GM12878 (cell line): Measurements from ENCODE around the gene PLA2G5. TPM values are rescaled to one million over a fixed set of nuclear protein-coding genes. Genes with fewer than 3 reads are reported as not detected.

Experiments
- ATAC-seq: fragments of 200-7000 bp; cut with Tn5 transposase; 3 replicates; pipeline ENCODE4 v1.9.1; 2020; ENCODE audit warnings: mild to moderate bottlenecking, moderate library complexity
- BruUV-seq: library from RNA; stranded (reverse); fragments of 400-500 nt; replicated peaks from 2 replicates; lab custom pipeline; 2021; lab: Mats Ljungman, UMichigan
- CTCF ChIA-PET: fragments of 300-600 bp; sonication (Branson Sonifier 250); formaldehyde crosslinking; extraction: SDS; loops from one replicate; lab custom pipeline; 2021; ENCODE audit warnings: inconsistent platforms; lab: Yijun Ruan, JAX
- POLR2A ChIA-PET: fragments of 350-600 bp; formaldehyde crosslinking; extraction: SDS; loops from one replicate; lab custom pipeline; 2021; ENCODE audit warnings: inconsistent platforms; lab: Charles Lee
- RAD21 ChIA-PET: fragments of 300-600 bp; sonication (Branson Sonifier 250); formaldehyde crosslinking; loops from one replicate; lab custom pipeline; 2023; ENCODE audit warnings: antibody characterized with exemption; ENCODE audit not compliant: unreplicated experiment; lab: Charles Lee
- SMC1A ChIA-PET: fragments of 300-600 bp; sonication (Branson Sonifier 250); formaldehyde crosslinking; loops from one replicate; lab custom pipeline; 2023; ENCODE audit not compliant: unreplicated experiment, uncharacterized antibody; lab: Charles Lee
- DNase-seq: peaks from one replicate; pipeline ENCODE4 v3.0.0-alpha.2; 2011; ENCODE audit warnings: low read depth, low spot score
- FAIRE-seq: peaks from 3 replicates; lab custom pipeline; 2011; peaks lifted over from hg19 to GRCh38; lab: Jason Lieb, UNC
- H2AFZ ChIP-seq: 2 replicates; pipeline ENCODE4 v1.6.0; 2011; ENCODE audit warnings: low read depth, low read length, control low read depth; ENCODE audit not compliant: control insufficient read depth
- H3K27ac ChIP-seq: 2 replicates; pipeline ENCODE4 v1.5.1; 2011; ENCODE audit warnings: control low read depth; ENCODE audit not compliant: control insufficient read depth, insufficient read depth
- H3K27me3 ChIP-seq, 2 experiments: replicated peaks in 1 of 2; 2 replicates each; pipeline versions ENCODE4 v1.6.0 to v1.6.1; 2011; ENCODE audit warnings: low read length in 1 of 2; ENCODE audit not compliant: control insufficient read depth in 2 of 2, insufficient read depth in 2 of 2
- H3K36me3 ChIP-seq, 2 experiments: 2 replicates each; pipeline ENCODE4 v1.5.1; 2011; ENCODE audit warnings: low read length in 1 of 2; ENCODE audit not compliant: control insufficient read depth in 2 of 2, insufficient read depth in 2 of 2
- H3K4me1 ChIP-seq: 2 replicates; pipeline ENCODE4 v1.6.1; 2011; ENCODE audit warnings: mild to moderate bottlenecking, low read length, moderate library complexity, mixed read lengths; ENCODE audit not compliant: control insufficient read depth, insufficient read depth
- H3K4me2 ChIP-seq: 2 replicates; pipeline ENCODE4 v1.6.0; 2011; ENCODE audit warnings: control low read depth; ENCODE audit not compliant: control insufficient read depth, insufficient read depth
- H3K4me3 ChIP-seq: fragments of 200-600 bp; sonication (generic); 2 replicates; pipeline ENCODE4 v1.5.1; 2016
- H3K79me2 ChIP-seq: 2 replicates; pipeline ENCODE4 v1.6.0; 2011; ENCODE audit warnings: low read length; ENCODE audit not compliant: control insufficient read depth, insufficient read depth
- H3K9ac ChIP-seq: 2 replicates; pipeline ENCODE4 v1.8.0; 2011; ENCODE audit warnings: low read length, control low read depth, mixed read lengths; ENCODE audit not compliant: control insufficient read depth, insufficient read depth
- H3K9me3 ChIP-seq: replicated peaks from 3 replicates; pipeline ENCODE4 v1.5.1; 2011; ENCODE audit warnings: mild to moderate bottlenecking, low read length; ENCODE audit not compliant: control insufficient read depth, insufficient read depth
- H4K20me1 ChIP-seq: 2 replicates; pipeline ENCODE4 v1.6.0; 2011; ENCODE audit not compliant: control insufficient read depth, insufficient read depth
- BHLHE40 ChIP-seq, 2 experiments: fragments of 450-650 bp in 1 of 2; IDR thresholded peaks; 2 replicates each; pipeline ENCODE4 v1.6.1; 2011 to 2017; ENCODE audit warnings: low read depth in 2 of 2, borderline replicate concordance in 1 of 2, improper control_type of control experiment in 1 of 2, low read length in 1 of 2, mild to moderate bottlenecking in 1 of 2
- BMI1 ChIP-seq: fragments of 450-650 bp; IDR thresholded peaks from 2 replicates; pipeline ENCODE4 v1.6.1; 2016; ENCODE audit warnings: mild to moderate bottlenecking, moderate library complexity, borderline replicate concordance
- BRCA1 ChIP-seq: IDR thresholded peaks from 2 replicates; pipeline ENCODE4 v1.6.1; 2011; ENCODE audit warnings: low read depth, low read length, improper control_type of control experiment
- EZH2 ChIP-seq: IDR thresholded peaks from 2 replicates; pipeline ENCODE4 v1.6.1; 2012; ENCODE audit warnings: low read depth, mild to moderate bottlenecking, control low read depth, inconsistent platforms, low read length, borderline replicate concordance; ENCODE audit not compliant: control insufficient read depth
- HCFC1 ChIP-seq: fragments of 150-350 bp; IDR thresholded peaks from 2 replicates; pipeline ENCODE4 v1.6.1; 2014; ENCODE audit warnings: low read length
- HDAC2 ChIP-seq: fragments of 200-600 bp; sonication (generic); IDR thresholded peaks from 2 replicates; pipeline ENCODE4 v1.6.1; 2017
- JUND ChIP-seq: IDR thresholded peaks from 2 replicates; pipeline ENCODE4 v1.6.1; 2012; ENCODE audit warnings: low read depth, mild to moderate bottlenecking, low read length, improper control_type of control experiment, moderate library complexity
- KAT2A ChIP-seq: conservative IDR thresholded peaks from 2 replicates; pipeline ENCODE4 v1.6.1; 2011; ENCODE audit warnings: low read depth, low read length; ENCODE audit not compliant: control insufficient read depth
- MTA3 ChIP-seq: IDR thresholded peaks from 2 replicates; pipeline ENCODE4 v1.6.1; 2012; ENCODE audit warnings: low read length, inconsistent platforms, borderline replicate concordance
- PAX5 ChIP-seq: IDR thresholded peaks from 2 replicates; pipeline ENCODE4 v1.6.1; 2011; ENCODE audit warnings: low read depth, low read length, borderline replicate concordance
- PML ChIP-seq: IDR thresholded peaks from 2 replicates; pipeline ENCODE4 v1.6.1; 2012; ENCODE audit warnings: low read length, inconsistent platforms
- RFX5 ChIP-seq: IDR thresholded peaks from 2 replicates; pipeline ENCODE4 v1.6.1; 2011; ENCODE audit warnings: low read depth, low read length, improper control_type of control experiment
- SMARCA5 ChIP-seq: fragments of 450-650 bp; IDR thresholded peaks from 2 replicates; pipeline ENCODE4 v1.6.1; 2017; ENCODE audit warnings: mild to moderate bottlenecking
- STAT3 ChIP-seq: IDR thresholded peaks from 2 replicates; pipeline ENCODE4 v1.6.1; 2011; ENCODE audit warnings: low read depth, low read length, improper control_type of control experiment
- SUPT20H ChIP-seq: IDR thresholded peaks from 2 replicates; pipeline ENCODE4 v1.6.1; 2011; ENCODE audit warnings: low read depth, mild to moderate bottlenecking, low read length, moderate library complexity, borderline replicate concordance; ENCODE audit not compliant: control insufficient read depth
- TCF3 ChIP-seq: IDR thresholded peaks from 2 replicates; pipeline ENCODE4 v1.6.1; 2012; ENCODE audit warnings: low read depth, mild to moderate bottlenecking, low read length, borderline replicate concordance; ENCODE audit not compliant: insufficient read depth
- YBX1 ChIP-seq: fragments of 450-650 bp; IDR thresholded peaks from 2 replicates; pipeline ENCODE4 v1.6.1; 2016; ENCODE audit warnings: antibody characterized with exemption
- YY1 ChIP-seq: IDR thresholded peaks from 2 replicates; pipeline ENCODE4 v1.6.1; 2011; ENCODE audit warnings: low read depth, mild to moderate bottlenecking, low read length
- ZNF622 ChIP-seq: fragments of 450-650 bp; IDR thresholded peaks from 2 replicates; pipeline ENCODE4 v1.6.1; 2017; ENCODE audit warnings: mild to moderate bottlenecking, inconsistent platforms
- whole genome bisulfite sequencing: methylation state at CpG from one replicate; pipeline ENCODE4 v1.1.6; 2016; ENCODE audit warnings: low lambda C conversion rate; ENCODE audit not compliant: insufficient replicate concordance, insufficient coverage; ENCODE audit errors: missing lambda C conversion rate; 5-methylcytosine and 5-hydroxymethylcytosine counted together
- in situ Hi-C: fragments of 300-500 bp; cut with MboI; formaldehyde crosslinking; loops from 9 replicates; pipeline ENCODE4 v1.14.3; 2018; ENCODE audit warnings: mixed read lengths
- intact Hi-C: fragments of 100-400 bp; cut with micrococcal nuclease; formaldehyde crosslinking; loops from one replicate; pipeline ENCODE4 v1.14.2; 2022; ENCODE audit not compliant: unreplicated experiment
- polyA plus RNA-seq, 11 experiments: library from polyadenylated mRNA; depleted of rRNA in 4 of 11; unstranded in 6 of 11; stranded (reverse) in 5 of 11; fragments of >200 nt; fragmentation: Nextera tagmentation in 4 of 11; fragmentation: Illumina TruSeq in 1 of 11; extraction: Ambion mirVana in 4 of 11; extraction: Trizol in 1 of 11; gene quantifications; 1 replicate in 1 of 11; 2 replicates in 10 of 11; pipeline versions ENCODE4 v1.2.1 to v1.2.3, GENCODE V29; 2011 to 2016; ENCODE audit warnings: inconsistent platforms in 2 of 11, missing spikeins in 2 of 11, low read depth in 1 of 11
- total RNA-seq, 4 experiments: library from RNA; depleted of rRNA in 3 of 4; stranded (reverse); fragments of >200 nt in 3 of 4; fragmentation: Illumina TruSeq in 1 of 4; extraction: Trizol in 1 of 4; gene quantifications; 2 replicates each; pipeline versions ENCODE4 v1.2.1 to v1.2.3, GENCODE V29; 2013 to 2021

PLA2G5 gene
- total and polyA plus RNA-seq, 10 of the 15 experiments (the other 5 are each of a cell fraction or from before 2014, with no cell fraction given): 0.10 to 0.19 (median 0.17) TPM; not detected in 7

- in situ Hi-C loops (no loop called here), intact Hi-C loops (no loop called here)
- Histone ChIP-seq H2AFZ (no peak overlapping the region), H3K4me2 (no peak overlapping the region), H3K4me3 (no peak overlapping the region), H3K4me1 (no peaks in the 10 kb centered on the region), H4K20me1 (no peaks in the 10 kb centered on the region), H3K27me3 (no peaks in the 10 kb centered on the region), H3K79me2 (no peaks in the 10 kb centered on the region), H3K36me3 (no peaks in the 10 kb centered on the region), H3K27ac (no peak overlapping the region), H3K9ac (no peak overlapping the region), H3K9me3 (no peaks in the 10 kb centered on the region)
- ATAC-seq (no peak), DNase-seq (no peak), FAIRE-seq (no peak)
- CTCF ChIA-PET: no interaction called here
- RAD21 ChIA-PET: no interaction called here
- WGBS: 30% methylated on average over 7 of the region's 7 CpGs
- POLR2A ChIA-PET: no interaction called here
- no TSS peak for BruUV-seq
- SMC1A ChIA-PET: interaction anchor here (0.7 to 1.7 kb wide), 2 partner anchors 9 to 13 kb away, joined by 4 read pairs; no protein-coding TSS in a partner anchor
- TF ChIP-seq PML (no peak), YY1 (no peak), BMI1 (no peak), BHLHE40 (IDR thresholded peaks at IDR 0.05; ENCODE audit: borderline replicate concordance in 1 of 2, low read depth in 2 of 2, low read length in 1 of 2) (no peak), PAX5 (no peak), SUPT20H (no peak), BRCA1 (no peak), HDAC2 (no peak), STAT3 (no peak), JUND (no peak), RFX5 (no peak), EZH2 (no peak), KAT2A (no peak), SMARCA5 (no peak), TCF3 (no peak), MTA3 (no peak), HCFC1 (no peak), ZNF622 (no peak), YBX1 (no peak)
Measured at GRCh38 chr1:20068722-20069121, 1.3 kb upstream of the PLA2G5 start.
